Measurements from ENCODE around the gene DGKE. TPM values are rescaled to one million over a fixed set of nuclear protein-coding genes. Genes with fewer than 3 reads are reported as not detected.

DGKE gene
- polyA plus RNA-seq, 3 donors, result 1.4 to 2.1 (median 1.6) TPM

- WGBS, 3 donors, result 57 to 77% (median 62%) methylated on average over 3 of the region's 3 CpGs
- H3K27ac ChIP-seq (ENCODE audit: low read depth, low read length), result no peak overlapping the region
These were observed 46.2 kb downstream of the DGKE start for GRCh38 chr17:56880133-56880532.

GRCh38 chr17:56880571-56880970 is 46.6 kb downstream of the DGKE start:
- 82 to 86% (median 83%) methylated on average over 8 of the region's 8 CpGs for WGBS, 3 donors

GRCh38 chr17:56881685-56882295 is 47.8 kb downstream of the DGKE start:
- 91 to 97% (median 95%) methylated on average over 3 of the region's 3 CpGs for WGBS, 3 donors
- no peak overlapping the region for H3K27ac ChIP-seq (ENCODE audit: low read depth, low read length)

More at GRCh38 chr17:56880571-56880970, 46.6 kb downstream of the DGKE start:
- H3K27ac ChIP-seq (ENCODE audit: low read depth, low read length), result no peak overlapping the region

GRCh38 chr17:56883616-56884015 is 49.7 kb downstream of the DGKE start:
- 40 to 51% (median 41%) methylated on average over 1 of the region's 1 CpG for WGBS, 3 donors
- H3K27ac ChIP-seq (ENCODE audit: low read depth, low read length), result no peak overlapping the region

- WGBS, 3 donors, result 81 to 84% (median 84%) methylated on average over 6 of the region's 6 CpGs
- H3K27ac ChIP-seq (ENCODE audit: low read depth, low read length), result no peak overlapping the region
These were observed 50.7 kb downstream of the DGKE start for GRCh38 chr17:56884483-56885311.

- H3K27ac ChIP-seq (ENCODE audit: low read depth, low read length), result no peak overlapping the region
- WGBS, 3 donors, result 65 to 66% (median 65%) methylated on average over 2 of the region's 2 CpGs
These were observed 51.3 kb downstream of the DGKE start for GRCh38 chr17:56885312-56885657.

GRCh38 chr17:56886288-56886731 is 52.4 kb downstream of the DGKE start:
- no peak overlapping the region for H3K27ac ChIP-seq (ENCODE audit: low read depth, low read length)
- 60 to 85% (median 77%) methylated on average over 2 of the region's 2 CpGs for WGBS, 3 donors

- no peak overlapping the region for H3K27ac ChIP-seq (ENCODE audit: low read depth, low read length)
- WGBS, 3 donors, result 95 to 97% (median 96%) methylated on average over 5 of the region's 5 CpGs
These were observed 53.2 kb downstream of the DGKE start for GRCh38 chr17:56887105-56887504.

GRCh38 chr17:56887552-56888467 is 53.9 kb downstream of the DGKE start:
- 95 to 99% (median 97%) methylated on average over 9 of the region's 9 CpGs for WGBS, 3 donors
- H3K27ac ChIP-seq (ENCODE audit: low read depth, low read length), result no peak overlapping the region

GRCh38 chr17:56890390-56890789 is 56.4 kb downstream of the DGKE start:
- H3K27ac ChIP-seq (ENCODE audit: low read depth, low read length), result no peak overlapping the region
- 89 to 94% (median 91%) methylated on average over 6 of the region's 6 CpGs for WGBS, 3 donors

GRCh38 chr17:56890906-56891674 is 57.1 kb downstream of the DGKE start:
- no peak overlapping the region for H3K27ac ChIP-seq (ENCODE audit: low read depth, low read length)
- WGBS, 3 donors, result 92 to 93% (median 93%) methylated on average over 7 of the region's 7 CpGs

- 70 to 81% (median 79%) methylated on average over 16 of the region's 16 CpGs for WGBS, 3 donors
These were observed 57.8 kb downstream of the DGKE start for GRCh38 chr17:56891751-56892150.

GRCh38 chr17:56892333-56892732 is 58.4 kb downstream of the DGKE start:
- WGBS, 3 donors, result 96 to 100% (median 98%) methylated on average over 1 of the region's 1 CpG
- no peak overlapping the region for H3K27ac ChIP-seq (ENCODE audit: low read depth, low read length)

More at GRCh38 chr17:56891751-56892150, 57.8 kb downstream of the DGKE start:
- no peak overlapping the region for H3K27ac ChIP-seq (ENCODE audit: low read depth, low read length)

GRCh38 chr17:56893503-56893902 is 59.6 kb downstream of the DGKE start:
- 51 to 75% (median 68%) methylated on average over 7 of the region's 7 CpGs for WGBS, 3 donors
- H3K27ac ChIP-seq (ENCODE audit: low read depth, low read length), result no peak overlapping the region

GRCh38 chr17:56894859-56895455 is 61.0 kb downstream of the DGKE start:
- WGBS, 3 donors, result 91 to 95% (median 94%) methylated on average over 20 of the region's 20 CpGs
- H3K27ac ChIP-seq (ENCODE audit: low read depth, low read length), result no peak overlapping the region

GRCh38 chr17:56896217-56896967 is 62.4 kb downstream of the DGKE start:
- WGBS, 3 donors, result 79 to 85% (median 84%) methylated on average over 3 of the region's 3 CpGs
- no peak overlapping the region for H3K27ac ChIP-seq (ENCODE audit: low read depth, low read length)

- no peak overlapping the region for H3K27ac ChIP-seq (ENCODE audit: low read depth, low read length)
- 82 to 99% (median 94%) methylated on average over 4 of the region's 4 CpGs for WGBS, 3 donors
These were observed 63.0 kb downstream of the DGKE start for GRCh38 chr17:56896968-56897359.

Measured in adipose tissue (tissue), 3 donors.